Erythroblast (primary cell): Measurements from ENCODE around the gene MAPK4.

ENCODE experiments used
- GATA1 ChIP-seq: IDR thresholded peaks from 2 replicates; pipeline ENCODE4 v1.6.1; 2011; ENCODE audit warnings: low read depth, mild to moderate bottlenecking, control low read depth, low read length, moderate library complexity
- POLR2A ChIP-seq: IDR thresholded peaks from 2 replicates; pipeline ENCODE4 v1.6.1; 2011; ENCODE audit warnings: mild to moderate bottlenecking, low read length

DNA sequence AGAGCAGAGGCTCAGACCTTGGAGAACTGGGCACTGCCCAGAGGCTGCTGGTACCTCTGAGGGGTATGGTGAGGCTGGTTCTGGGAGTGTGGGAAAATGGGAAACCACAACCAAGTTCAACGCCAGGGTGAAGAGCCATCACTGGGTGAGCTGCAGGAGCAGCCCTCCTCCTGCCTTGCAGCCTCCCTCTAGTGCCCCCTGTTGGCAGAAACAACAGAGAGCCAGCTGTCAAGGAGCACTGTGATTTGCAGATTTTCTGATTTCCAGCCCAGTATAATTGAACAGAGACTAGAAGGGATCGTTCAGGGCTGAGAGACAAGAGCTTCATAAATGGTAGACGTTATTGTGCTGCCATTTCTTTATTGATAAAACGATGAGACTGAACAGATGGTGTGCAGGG is 50.5 kb downstream of the MAPK4 start:
- TF ChIP-seq POLR2A (no peak), GATA1 (no peak)
